Activated T-cell treated with anti-CD3 and anti-CD28 coated beads for 4 hours (primary cell): ENCODE measurements around the gene ORC4.
"Not testable (repeated sequence)": the region's sequence is repeated elsewhere in the genome, so short reads cannot be mapped to it uniquely, and the experiment has no call there.

Experiments
- DNase-seq: peaks from one replicate; pipeline ENCODE4 v3.0.0-alpha.2; 2020

ORC4 gene

GRCh38 chr2:148013876-148014275, 6.7 kb downstream of the ORC4 start:
- DNase-seq, result no peak

GRCh38 chr2:148008411-148008810, 12.1 kb downstream of the ORC4 start:
- DNase-seq, result not testable (repeated sequence)

GRCh38 chr2:148007219-148007900, 13.2 kb downstream of the ORC4 start:
- no peak for DNase-seq

GRCh38 chr2:148006249-148007007, 14.1 kb downstream of the ORC4 start:
- no peak for DNase-seq

- DNase-seq, result not testable (repeated sequence)
Observed at GRCh38 chr2:148002420-148002819, 18.1 kb downstream of the ORC4 start.

- DNase-seq, result no peak
Observed at GRCh38 chr2:148000095-148000494, 20.4 kb downstream of the ORC4 start.

- no peak for DNase-seq
Observed at GRCh38 chr2:147999126-147999525, 21.4 kb downstream of the ORC4 start.

- DNase-seq, result no peak
Observed at GRCh38 chr2:147998203-147998602, 22.3 kb downstream of the ORC4 start.

- DNase-seq, result no peak
Observed at GRCh38 chr2:147996828-147997227, 23.7 kb downstream of the ORC4 start.

GRCh38 chr2:147994965-147995364, 25.6 kb downstream of the ORC4 start:
- DNase-seq, result not testable (repeated sequence)

GRCh38 chr2:147989809-147990403, 30.6 kb downstream of the ORC4 start:
- peak; percentile 12 for DNase-seq

GRCh38 chr2:147989102-147989501, 31.4 kb downstream of the ORC4 start:
- DNase-seq, result no peak

GRCh38 chr2:147980940-147981528, 39.5 kb downstream of the ORC4 start:
- DNase-seq, result no peak

- DNase-seq, result no peak
Observed at GRCh38 chr2:147977679-147978078, 42.9 kb downstream of the ORC4 start.

GRCh38 chr2:147976102-147976501, 44.4 kb downstream of the ORC4 start:
- DNase-seq, result no peak

GRCh38 chr2:147968571-147968970, 52.0 kb downstream of the ORC4 start:
- DNase-seq, result no peak

GRCh38 chr2:147952118-147952517, 68.4 kb downstream of the ORC4 start:
- no peak for DNase-seq

GRCh38 chr2:147945660-147946059, 74.9 kb downstream of the ORC4 start:
- DNase-seq, result no peak

- no peak for DNase-seq
Observed at GRCh38 chr2:147939313-147939712, 81.2 kb downstream of the ORC4 start.

GRCh38 chr2:147937744-147938349, 82.7 kb downstream of the ORC4 start:
- no peak for DNase-seq

GRCh38 chr2:147934881-147935620, 85.5 kb downstream of the ORC4 start:
- DNase-seq, result no peak

- DNase-seq, result no peak
Observed at GRCh38 chr2:147933931-147934330, 86.6 kb downstream of the ORC4 start.
